PC-3 (cell line): ENCODE results near the gene ARL4C. TPM values are rescaled to one million over a fixed set of nuclear protein-coding genes. Genes with fewer than 3 reads are reported as not detected.

Source experiments
- ATAC-seq: fragments of 200-7000 bp; cut with Tn5 transposase; 2 replicates; pipeline ENCODE4 v1.9.1; 2020; ENCODE audit warnings: mild to moderate bottlenecking, moderate library complexity
- BruUV-seq: library from RNA; stranded (reverse); fragments of 400-500 nt; replicated peaks from 2 replicates; lab custom pipeline; 2021; lab: Mats Ljungman, UMichigan
- CTCF ChIA-PET: fragments of 300-600 bp; sonication (Branson Sonifier 250); formaldehyde crosslinking; loops from one replicate; lab custom pipeline; 2022; ENCODE audit warnings: antibody characterized with exemption; lab: Charles Lee
- POLR2A ChIA-PET: fragments of 300-600 bp; sonication (Branson Sonifier 250); formaldehyde crosslinking; loops from one replicate; lab custom pipeline; 2022; ENCODE audit warnings: antibody characterized with exemption; ENCODE audit not compliant: unreplicated experiment; lab: Charles Lee
- DNase-seq: peaks from one replicate; pipeline ENCODE4 v3.0.0-alpha.2; 2015
- H2AFZ ChIP-seq: fragments of 300-600 bp; sonication (generic); 2 replicates; pipeline ENCODE4 v1.6.0; 2016; ENCODE audit warnings: antibody characterized with exemption, low read length
- H3F3A ChIP-seq: fragments of 300-600 bp; sonication (generic); one replicate; pipeline ENCODE4 v1.6.0; 2017; ENCODE audit warnings: antibody characterized with exemption, low read length, control low read depth, mild to moderate bottlenecking; ENCODE audit not compliant: unreplicated experiment
- H3K27ac ChIP-seq: fragments of 300-600 bp; sonication (generic); 2 replicates; pipeline ENCODE4 v1.5.1; 2016; ENCODE audit warnings: mild to moderate bottlenecking, low read length
- H3K27me3 ChIP-seq: fragments of 300-600 bp; sonication (generic); 2 replicates; pipeline ENCODE4 v1.6.1; 2016; ENCODE audit warnings: low read length, mixed read lengths
- H3K36me3 ChIP-seq: fragments of 300-600 bp; sonication (generic); 2 replicates; pipeline ENCODE4 v1.6.1; 2016; ENCODE audit warnings: low read depth, mixed run types, low read length, mixed read lengths
- H3K4me1 ChIP-seq: fragments of 300-600 bp; sonication (generic); 2 replicates; pipeline ENCODE4 v1.5.1; 2016; ENCODE audit warnings: low read length; ENCODE audit not compliant: insufficient read depth
- H3K4me2 ChIP-seq: fragments of 300-600 bp; sonication (generic); 2 replicates; pipeline ENCODE4 v1.6.0; 2016; ENCODE audit warnings: low read length
- H3K4me3 ChIP-seq: fragments of 300-600 bp; sonication (generic); 2 replicates; pipeline ENCODE4 v1.5.1; 2016; ENCODE audit warnings: mild to moderate bottlenecking, low read length, mixed read lengths
- H3K79me2 ChIP-seq: fragments of 300-600 bp; sonication (generic); 2 replicates; pipeline ENCODE4 v1.6.1; 2017; ENCODE audit warnings: low read length, mixed read lengths
- H3K9ac ChIP-seq: fragments of 300-600 bp; sonication (generic); 2 replicates; pipeline ENCODE4 v1.6.0; 2016; ENCODE audit warnings: mild to moderate bottlenecking, low read length
- H3K9me2 ChIP-seq: fragments of 300-600 bp; sonication (generic); replicated peaks from 2 replicates; pipeline ENCODE4 v1.6.1; 2016; ENCODE audit warnings: mixed run types, low read length, mixed read lengths
- H3K9me3 ChIP-seq: fragments of 300-600 bp; sonication (generic); 2 replicates; pipeline ENCODE4 v1.6.1; 2016; ENCODE audit warnings: low read length, mixed read lengths
- H4K20me1 ChIP-seq: fragments of 300-600 bp; sonication (generic); 2 replicates; pipeline ENCODE4 v1.6.1; 2016; ENCODE audit warnings: low read length, mixed read lengths
- EZH2 ChIP-seq: fragments of 300-600 bp; sonication (generic); IDR thresholded peaks from one replicate; pipeline ENCODE4 v1.6.1; 2017; ENCODE audit warnings: antibody characterized with exemption, mild to moderate bottlenecking, low read length; ENCODE audit not compliant: unreplicated experiment
- EZH2phosphoT487 ChIP-seq: fragments of 300-600 bp; sonication (generic); IDR thresholded peaks from 2 replicates; pipeline ENCODE4 v1.6.1; 2018; ENCODE audit warnings: mild to moderate bottlenecking, antibody characterized with exemption, low read length, borderline replicate concordance
- intact Hi-C: fragments of 100-400 bp; cut with micrococcal nuclease; formaldehyde crosslinking; loops from 2 replicates; pipeline ENCODE4 v1.9.0; 2023
- total RNA-seq: library from RNA; depleted of rRNA; stranded (reverse); fragments of >200 nt; gene quantifications from 2 replicates; pipeline ENCODE4 v1.2.3, GENCODE V29; 2014
- TF ChIP-seq, protein P1 (sequence below): fragments of 300-600 bp; sonication (generic); conservative IDR thresholded peaks from 2 replicates; pipeline ENCODE4 v1.5.1; 2017; ENCODE audit warnings: antibody characterized with exemption, low read depth, mild to moderate bottlenecking, low read length

ARL4C gene
- total RNA-seq, 1 experiment from 2014 or later: 19.9 TPM

DNA sequence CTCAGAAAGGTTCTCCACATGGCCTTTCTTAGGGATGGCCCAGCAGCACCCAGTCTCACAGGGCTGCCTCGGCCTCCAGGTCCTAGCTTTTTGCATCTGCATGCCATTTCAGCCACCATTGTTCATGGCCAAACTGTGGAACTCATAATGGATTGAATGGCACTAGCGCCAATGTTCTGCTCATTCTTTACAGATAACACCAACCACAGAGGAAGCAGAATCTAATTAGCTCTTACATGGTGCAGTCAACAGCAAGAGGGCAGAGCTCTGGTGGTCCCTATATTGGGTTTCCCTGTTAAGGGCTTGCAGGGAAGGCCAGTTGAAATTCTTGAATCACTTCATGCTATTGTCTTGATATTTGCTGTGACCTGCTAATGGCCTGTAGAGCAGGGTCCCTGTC, 45.6 kb downstream of the ARL4C start:
- Histone ChIP-seq H3K9me2 (no peaks in the 10 kb centered on the region), H3K4me2 (peak overlapping the region; percentile 42), H3K27ac (peak overlapping the region; percentile 85), H3K9me3 (no peaks in the 10 kb centered on the region), H3F3A (peaks cover 3% of the 10 kb centered on the region), H2AFZ (no peak overlapping the region), H3K27me3 (no peaks in the 10 kb centered on the region), H3K36me3 (no peaks in the 10 kb centered on the region), H3K79me2 (no peaks in the 10 kb centered on the region), H3K4me1 (peaks cover 21% of the 10 kb centered on the region), H4K20me1 (no peaks in the 10 kb centered on the region), H3K9ac (peak overlapping the region; percentile 48), H3K4me3 (no peak overlapping the region)
- POLR2A ChIA-PET: no interaction called here
- ATAC-seq (no peak), DNase-seq (no peak)
- no TSS peak for BruUV-seq
- TF ChIP-seq, protein P1, sequence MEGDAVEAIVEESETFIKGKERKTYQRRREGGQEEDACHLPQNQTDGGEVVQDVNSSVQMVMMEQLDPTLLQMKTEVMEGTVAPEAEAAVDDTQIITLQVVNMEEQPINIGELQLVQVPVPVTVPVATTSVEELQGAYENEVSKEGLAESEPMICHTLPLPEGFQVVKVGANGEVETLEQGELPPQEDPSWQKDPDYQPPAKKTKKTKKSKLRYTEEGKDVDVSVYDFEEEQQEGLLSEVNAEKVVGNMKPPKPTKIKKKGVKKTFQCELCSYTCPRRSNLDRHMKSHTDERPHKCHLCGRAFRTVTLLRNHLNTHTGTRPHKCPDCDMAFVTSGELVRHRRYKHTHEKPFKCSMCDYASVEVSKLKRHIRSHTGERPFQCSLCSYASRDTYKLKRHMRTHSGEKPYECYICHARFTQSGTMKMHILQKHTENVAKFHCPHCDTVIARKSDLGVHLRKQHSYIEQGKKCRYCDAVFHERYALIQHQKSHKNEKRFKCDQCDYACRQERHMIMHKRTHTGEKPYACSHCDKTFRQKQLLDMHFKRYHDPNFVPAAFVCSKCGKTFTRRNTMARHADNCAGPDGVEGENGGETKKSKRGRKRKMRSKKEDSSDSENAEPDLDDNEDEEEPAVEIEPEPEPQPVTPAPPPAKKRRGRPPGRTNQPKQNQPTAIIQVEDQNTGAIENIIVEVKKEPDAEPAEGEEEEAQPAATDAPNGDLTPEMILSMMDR: no peak
- TF ChIP-seq EZH2phosphoT487 (no peak), EZH2 (no peak)
- CTCF ChIA-PET: interaction anchor here (0.5 kb wide), 1 partner anchor 666 kb away, joined by 3 read pairs; no protein-coding TSS in a partner anchor
- intact Hi-C loops: no loop called here

DNA sequence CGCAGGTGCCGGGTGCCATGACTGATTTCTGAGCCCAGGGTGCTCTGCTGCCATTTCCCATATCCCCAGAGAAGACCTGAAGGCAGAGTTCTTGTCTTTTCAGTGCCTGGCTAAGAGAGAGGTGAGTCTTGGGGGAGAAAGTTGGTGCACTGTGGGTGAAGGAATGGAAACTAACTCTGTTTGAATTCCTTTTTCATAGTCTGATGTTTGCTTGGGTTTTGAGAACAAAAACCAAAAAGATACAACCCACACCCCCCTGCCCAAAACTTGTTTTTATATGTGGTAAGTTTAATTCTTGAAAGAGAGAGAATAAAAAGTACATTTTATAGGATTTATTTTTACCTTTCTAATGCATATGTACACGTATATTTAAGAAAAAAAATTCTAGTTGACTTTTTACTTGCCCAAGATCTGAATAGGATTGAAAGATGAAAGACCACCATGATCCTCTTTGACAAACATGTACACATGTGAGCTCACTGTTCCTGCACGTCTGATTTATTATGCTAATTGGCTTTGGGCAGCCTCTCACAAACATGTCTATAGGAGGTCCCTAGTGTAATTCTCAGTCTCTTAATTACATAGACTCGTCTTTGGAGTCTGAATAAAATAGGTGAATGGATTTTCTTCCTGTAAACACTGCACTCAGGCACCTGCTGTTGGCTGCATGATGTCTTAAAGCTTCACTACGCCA, 46.3 kb downstream of the ARL4C start:
- DNase-seq: no peak
- POLR2A ChIA-PET: no interaction called here
- intact Hi-C loops: no loop called here

More for the DNA sequence above, 46.3 kb downstream of the ARL4C start:
- peaks cover 21% of the 10 kb centered on the region for H3K4me1 ChIP-seq
- H3K9me3 ChIP-seq: no peaks in the 10 kb centered on the region
- peaks cover 3% of the 10 kb centered on the region for H3F3A ChIP-seq
- no peak for ATAC-seq
- no peaks in the 10 kb centered on the region for H3K27me3 ChIP-seq
- no peak overlapping the region for H3K4me2 ChIP-seq
- no TSS peak for BruUV-seq
- no peaks in the 10 kb centered on the region for H3K36me3 ChIP-seq
- CTCF ChIA-PET: interaction anchor here (0.5 kb wide), 1 partner anchor 667 kb away, joined by 3 read pairs; no protein-coding TSS in a partner anchor
- H2AFZ ChIP-seq: no peak overlapping the region
- no peaks in the 10 kb centered on the region for H4K20me1 ChIP-seq
- H3K4me3 ChIP-seq: no peak overlapping the region
- peak overlapping the region; percentile 85; the same call in 1 of the 2 replicates for H3K27ac ChIP-seq
- no peak overlapping the region for H3K9ac ChIP-seq
- H3K79me2 ChIP-seq: no peaks in the 10 kb centered on the region
- TF ChIP-seq EZH2 (no peak), EZH2phosphoT487 (no peak)
- TF ChIP-seq, protein P1: no peak
- H3K9me2 ChIP-seq: no peaks in the 10 kb centered on the region
